H1 (cell line): Measurements from ENCODE around the gene MBNL1. TPM values are rescaled to one million over a fixed set of nuclear protein-coding genes. Genes with fewer than 3 reads are reported as not detected.

Experiments
- CTCF ChIA-PET: fragments of 300-600 bp; sonication (Branson Sonifier 250); formaldehyde crosslinking; loops from one replicate; lab custom pipeline; 2021; ENCODE audit not compliant: partially characterized antibody; lab: Charles Lee
- POLR2A ChIA-PET: fragments of 300-600 bp; sonication (Branson Sonifier 250); formaldehyde crosslinking; loops from one replicate; lab custom pipeline; 2021; ENCODE audit warnings: inconsistent platforms; ENCODE audit not compliant: partially characterized antibody; lab: Charles Lee
- DNase-seq, 2 experiments: peaks; one replicate each; pipeline versions ENCODE4 v3.0.0 to v3.0.0-alpha.2; 2010 to 2022; ENCODE audit warnings: low spot score in 2 of 2, low read depth in 1 of 2, mixed read lengths in 1 of 2
- FAIRE-seq: peaks from 2 replicates; lab custom pipeline; 2011; peaks lifted over from hg19 to GRCh38; lab: Jason Lieb, UNC
- H2AFZ ChIP-seq: 2 replicates; pipeline ENCODE4 v1.8.1; 2012; ENCODE audit warnings: low read length, inconsistent platforms
- H2AK5ac ChIP-seq: 2 replicates; pipeline ENCODE4 v1.6.1; 2013; ENCODE audit warnings: low read depth, low read length
- H2BK120ac ChIP-seq: replicated peaks from 2 replicates; pipeline ENCODE3; 2013; ENCODE audit warnings: low read depth, low read length, inconsistent platforms
- H2BK12ac ChIP-seq: 2 replicates; pipeline ENCODE4 v1.6.1; 2013; ENCODE audit warnings: low read depth, low read length
- H2BK15ac ChIP-seq: 2 replicates; pipeline ENCODE4 v1.6.1; 2013; ENCODE audit warnings: low read length
- H2BK20ac ChIP-seq: 2 replicates; pipeline ENCODE4 v1.6.1; 2013; ENCODE audit warnings: low read length
- H2BK5ac ChIP-seq: 2 replicates; pipeline ENCODE4 v1.6.1; 2013; ENCODE audit warnings: low read depth, low read length
- H3K14ac ChIP-seq: 2 replicates; pipeline ENCODE4 v1.6.1; 2013; ENCODE audit warnings: inconsistent platforms; ENCODE audit not compliant: insufficient read length
- H3K18ac ChIP-seq: 2 replicates; pipeline ENCODE4 v1.6.1; 2013; ENCODE audit warnings: low read length; ENCODE audit errors: extremely low read depth
- H3K23ac ChIP-seq: 2 replicates; pipeline ENCODE4 v1.6.1; 2013; ENCODE audit warnings: inconsistent platforms; ENCODE audit not compliant: insufficient read length
- H3K23me2 ChIP-seq: 2 replicates; pipeline ENCODE4 v1.6.1; 2013; ENCODE audit warnings: low read depth, low read length
- H3K27ac ChIP-seq: 2 replicates; pipeline ENCODE4 v1.6.1; 2011; ENCODE audit warnings: low read depth, low read length, inconsistent platforms
- H3K27me3 ChIP-seq, 4 experiments: replicated peaks in 1 of 4; 1 replicate in 1 of 4; 2 replicates in 3 of 4; pipeline versions ENCODE4 v1.6.1 to v1.8.1; 2011 to 2013; ENCODE audit warnings: low read length in 3 of 4, mild to moderate bottlenecking in 3 of 4, inconsistent platforms in 2 of 4, mixed read lengths in 2 of 4, moderate library complexity in 1 of 4; ENCODE audit not compliant: control insufficient read depth in 3 of 4, insufficient read depth in 3 of 4; ENCODE audit errors: extremely low read depth in 1 of 4
- H3K36me3 ChIP-seq, 4 experiments: 2 replicates each; pipeline versions ENCODE4 v1.6.1 to v1.8.1; 2011 to 2013; ENCODE audit warnings: mild to moderate bottlenecking in 4 of 4, low read length in 3 of 4, moderate library complexity in 2 of 4, control low read depth in 1 of 4, inconsistent platforms in 1 of 4; ENCODE audit not compliant: insufficient read depth in 4 of 4, control insufficient read depth in 2 of 4
- H3K4ac ChIP-seq: replicated peaks from 2 replicates; pipeline ENCODE3; 2013; ENCODE audit warnings: low read length, low read depth, mixed read lengths, inconsistent platforms; ENCODE audit not compliant: insufficient read length
- H3K4me1 ChIP-seq, 4 experiments: replicated peaks in 1 of 4; 1 replicate in 1 of 4; 2 replicates in 3 of 4; pipeline versions ENCODE4 v1.6.1 to v1.8.1; 2011 to 2013; ENCODE audit warnings: low read length in 3 of 4, inconsistent platforms in 2 of 4, mixed read lengths in 1 of 4; ENCODE audit not compliant: insufficient read depth in 4 of 4, control insufficient read depth in 3 of 4
- H3K4me2 ChIP-seq, 2 experiments: 2 replicates each; pipeline versions ENCODE4 v1.6.1 to v1.8.1; 2011 to 2013; ENCODE audit warnings: low read depth in 2 of 2, low read length in 2 of 2, control low read depth in 1 of 2, inconsistent platforms in 1 of 2, mild to moderate bottlenecking in 1 of 2; ENCODE audit not compliant: insufficient read depth in 1 of 2
- H3K4me3 ChIP-seq, 4 experiments: fragments of 200-600, 300-600 bp in 1 of 4; sonication (generic), shearing (Covaris generic), sonication (Bioruptor Twin) in 1 of 4; 2 replicates each; pipeline versions ENCODE4 v1.5.1 to v1.8.1; 2011 to 2016; ENCODE audit warnings: low read length in 4 of 4, low read depth in 3 of 4, control low read depth in 2 of 4, inconsistent platforms in 2 of 4, mild to moderate bottlenecking in 2 of 4, mixed read lengths in 1 of 4, moderate library complexity in 1 of 4; ENCODE audit not compliant: insufficient read depth in 2 of 4; ENCODE audit errors: extremely low read depth in 1 of 4
- H3K56ac ChIP-seq: replicated peaks from 2 replicates; pipeline ENCODE3; 2013; ENCODE audit warnings: low read depth, mild to moderate bottlenecking, mixed read lengths, low read length, inconsistent platforms; ENCODE audit not compliant: insufficient read length
- H3K79me1 ChIP-seq: 2 replicates; pipeline ENCODE4 v1.6.1; 2013; ENCODE audit warnings: low read depth, low read length, control low read depth
- H3K79me2 ChIP-seq, 2 experiments: 2 replicates each; pipeline versions ENCODE4 v1.6.1 to v1.8.1; 2012 to 2013; ENCODE audit warnings: low read length in 2 of 2, mild to moderate bottlenecking in 2 of 2, inconsistent platforms in 1 of 2; ENCODE audit not compliant: insufficient read depth in 2 of 2, control insufficient read depth in 1 of 2
- H3K9ac ChIP-seq, 4 experiments: replicated peaks in 1 of 4; 1 replicate in 1 of 4; 2 replicates in 3 of 4; pipeline versions ENCODE4 v1.6.1 to v1.8.1; 2011 to 2013; ENCODE audit warnings: low read depth in 3 of 4, low read length in 3 of 4, control low read depth in 2 of 4, mild to moderate bottlenecking in 2 of 4, moderate library complexity in 2 of 4, inconsistent platforms in 1 of 4; ENCODE audit errors: extremely low read depth in 1 of 4
- H3K9me3 ChIP-seq, 2 experiments: 2 replicates each; pipeline versions ENCODE4 v1.6.1 to v1.8.1; 2012 to 2013; ENCODE audit warnings: mild to moderate bottlenecking in 2 of 2, moderate library complexity in 2 of 2, control low read depth in 1 of 2, inconsistent platforms in 1 of 2, low read depth in 1 of 2, low read length in 1 of 2, mixed read lengths in 1 of 2; ENCODE audit not compliant: insufficient read depth in 2 of 2
- H4K20me1 ChIP-seq, 2 experiments: replicated peaks in 1 of 2; 2 replicates each; pipeline versions ENCODE3 to v1.8.1; 2011 to 2013; ENCODE audit warnings: inconsistent platforms in 2 of 2, low read length in 2 of 2, mild to moderate bottlenecking in 1 of 2; ENCODE audit not compliant: insufficient read depth in 2 of 2, control insufficient read depth in 1 of 2
- H4K5ac ChIP-seq: 2 replicates; pipeline ENCODE4 v1.6.1; 2013; ENCODE audit warnings: low read length, low read depth, mixed read lengths, inconsistent platforms; ENCODE audit not compliant: insufficient read length
- H4K8ac ChIP-seq: 2 replicates; pipeline ENCODE4 v1.8.0; 2013; ENCODE audit warnings: mild to moderate bottlenecking, moderate library complexity, low read length, inconsistent platforms; ENCODE audit not compliant: insufficient read depth; ENCODE audit errors: extremely low read depth
- H4K91ac ChIP-seq: replicated peaks from 2 replicates; pipeline ENCODE3; 2013; ENCODE audit warnings: low read length, mixed read lengths, inconsistent platforms; ENCODE audit not compliant: insufficient read length
- EZH2 ChIP-seq: fragments of 200-600 bp; sonication (generic); IDR thresholded peaks from 2 replicates; pipeline ENCODE4 v1.7.1; 2012; ENCODE audit warnings: low read depth, mild to moderate bottlenecking, moderate library complexity, low read length, inconsistent platforms; ENCODE audit not compliant: severe bottlenecking
- RXRA ChIP-seq: IDR thresholded peaks from 2 replicates; pipeline ENCODE4 v1.6.1; 2011; ENCODE audit warnings: low read depth, mild to moderate bottlenecking, low read length, moderate library complexity; ENCODE audit not compliant: insufficient read depth
- TBP ChIP-seq: IDR thresholded peaks from 2 replicates; pipeline ENCODE4 v1.6.1; 2011; ENCODE audit warnings: low read depth, low read length, improper control_type of control experiment
- ZNF274 ChIP-seq: IDR thresholded peaks from 2 replicates; pipeline ENCODE4 v1.7.0; 2012; ENCODE audit warnings: low read length, borderline replicate concordance; ENCODE audit errors: extremely low read depth
- WGBS, 2 experiments: shearing (Covaris generic) in 1 of 2; methylation state at CpG; one replicate each; pipeline versions ENCODE4 v1.1.6 to v1.1.7; 2013 to 2015; ENCODE audit warnings: low lambda C conversion rate in 2 of 2, mixed read lengths in 2 of 2, inconsistent platforms in 1 of 2, low coverage in 1 of 2, missing lambda C conversion rate in 1 of 2; ENCODE audit not compliant: insufficient replicate concordance in 2 of 2, insufficient coverage in 1 of 2, insufficient read length in 1 of 2; ENCODE audit errors: extremely low coverage in 1 of 2, missing lambda C conversion rate in 1 of 2; 5-methylcytosine and 5-hydroxymethylcytosine counted together
- polyA plus RNA-seq, 7 experiments: library from polyadenylated mRNA; depleted of rRNA in 3 of 7; stranded (reverse) in 5 of 7; unstranded in 2 of 7; fragments of >200 nt in 5 of 7; fragments of 200-250 nt in 2 of 7; gene quantifications; 1 replicate in 5 of 7; 2 replicates in 1 of 7; 4 replicates in 1 of 7; pipeline versions ENCODE4 v1.2.1 to v1.2.3, GENCODE V29; 2011 to 2013; ENCODE audit warnings: missing spikeins in 2 of 7, mixed read lengths in 2 of 7
- total RNA-seq: library from RNA; stranded (reverse); fragmentation: NEBNext Ultra II Directional; extraction: Animal tissue kit (Norgen Biotek cat#: 25700); gene quantifications from 2 replicates; pipeline ENCODE4 v1.2.1, GENCODE V29; 2021

Gene MBNL1
- total and polyA plus RNA-seq, 2 of the 8 experiments (the other 6 are each of a cell fraction or from before 2014, with no cell fraction given): 5.0 to 16.4 TPM

DNA sequence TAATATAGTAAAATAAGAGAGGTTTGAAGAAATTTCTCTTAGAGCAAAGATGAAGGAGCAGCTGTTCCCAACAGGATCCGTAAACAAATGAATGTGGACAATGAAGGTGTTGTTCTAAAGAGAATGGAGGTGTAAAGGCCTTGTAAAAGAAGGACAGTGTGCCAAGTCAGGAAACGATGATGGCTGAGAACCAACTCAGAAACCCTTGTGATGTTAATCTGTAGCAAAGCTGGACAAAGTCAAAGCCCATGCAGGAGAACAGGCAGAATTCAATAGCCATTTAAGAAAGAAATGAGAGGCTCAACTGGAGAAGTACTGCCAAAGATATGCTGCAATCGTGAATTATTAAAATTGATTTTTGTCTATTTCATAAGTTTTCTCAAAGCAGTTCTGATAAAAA, 192.2 kb downstream of the MBNL1 start:
- no peak overlapping the region for H3K14ac ChIP-seq
- 0 out of 7 replicates have a peak, but pooled peaks cover 0 to 2% (median 0%) of the 10 kb centered on the region in 4 experiments for H3K4me1 ChIP-seq
- H2BK5ac ChIP-seq: no peak overlapping the region
- H3K9me3 ChIP-seq: no peaks in the 10 kb centered on the region
- H4K8ac ChIP-seq: no peak overlapping the region
- H2AFZ ChIP-seq: no peak overlapping the region
- H4K91ac ChIP-seq: no peak overlapping the region
- peaks cover 0 to 9% (median 4%) of the 10 kb centered on the region in 4 experiments; a peak in 3 of 8 replicates for H3K36me3 ChIP-seq
- H2BK120ac ChIP-seq: no peak overlapping the region
- H4K5ac ChIP-seq: no peak overlapping the region
- 0 out of 4 replicates have a peak overlapping the region, but pooled peaks of 1 of the 2 experiments have one; percentile 20 for H3K4me2 ChIP-seq
- no peak overlapping the region for H3K23ac ChIP-seq
- H3K27me3 ChIP-seq: no peaks in the 10 kb centered on the region
- no peak overlapping the region for H3K9ac ChIP-seq
- H4K20me1 ChIP-seq: no peaks in the 10 kb centered on the region
- H3K23me2 ChIP-seq: no peaks in the 10 kb centered on the region
- no peak overlapping the region for H2AK5ac ChIP-seq
- no peak overlapping the region for H3K27ac ChIP-seq
- CTCF ChIA-PET: interaction anchor here (0.6 to 1.3 kb wide), 4 partner anchors 11 to 275 kb away, joined by 3 to 4 read pairs (median 3); no protein-coding TSS in a partner anchor
- no peak overlapping the region for H3K18ac ChIP-seq
- H3K4me3 ChIP-seq: no peak overlapping the region
- H2BK20ac ChIP-seq: no peak overlapping the region
- H3K79me2 ChIP-seq: no peaks in the 10 kb centered on the region
- FAIRE-seq (no peak), DNase-seq (no peak)
- no peak overlapping the region for H2BK12ac ChIP-seq
- H3K56ac ChIP-seq: no peak overlapping the region
- H3K79me1 ChIP-seq: no peaks in the 10 kb centered on the region
- no peak overlapping the region for H2BK15ac ChIP-seq
- TF ChIP-seq ZNF274: no peak
- no peak for TF ChIP-seq EZH2
- no peak for TF ChIP-seq RXRA
- no peak for TF ChIP-seq TBP
- TF ChIP-seq, all 59 proteins: peak for 0
- 82% methylated on average over 3 of the region's 3 CpGs; no CpG with 5 or more reads in 1 of the 2 experiments for WGBS, 2 experiments
- POLR2A ChIA-PET: no interaction called here
- no peak overlapping the region for H3K4ac ChIP-seq
